ENCODE measurements around the gene RPUSD4.
A peak's percentile ranks its signal among the peaks of the same experiment; 100 is the strongest.

The RPUSD4 gene

DNA sequence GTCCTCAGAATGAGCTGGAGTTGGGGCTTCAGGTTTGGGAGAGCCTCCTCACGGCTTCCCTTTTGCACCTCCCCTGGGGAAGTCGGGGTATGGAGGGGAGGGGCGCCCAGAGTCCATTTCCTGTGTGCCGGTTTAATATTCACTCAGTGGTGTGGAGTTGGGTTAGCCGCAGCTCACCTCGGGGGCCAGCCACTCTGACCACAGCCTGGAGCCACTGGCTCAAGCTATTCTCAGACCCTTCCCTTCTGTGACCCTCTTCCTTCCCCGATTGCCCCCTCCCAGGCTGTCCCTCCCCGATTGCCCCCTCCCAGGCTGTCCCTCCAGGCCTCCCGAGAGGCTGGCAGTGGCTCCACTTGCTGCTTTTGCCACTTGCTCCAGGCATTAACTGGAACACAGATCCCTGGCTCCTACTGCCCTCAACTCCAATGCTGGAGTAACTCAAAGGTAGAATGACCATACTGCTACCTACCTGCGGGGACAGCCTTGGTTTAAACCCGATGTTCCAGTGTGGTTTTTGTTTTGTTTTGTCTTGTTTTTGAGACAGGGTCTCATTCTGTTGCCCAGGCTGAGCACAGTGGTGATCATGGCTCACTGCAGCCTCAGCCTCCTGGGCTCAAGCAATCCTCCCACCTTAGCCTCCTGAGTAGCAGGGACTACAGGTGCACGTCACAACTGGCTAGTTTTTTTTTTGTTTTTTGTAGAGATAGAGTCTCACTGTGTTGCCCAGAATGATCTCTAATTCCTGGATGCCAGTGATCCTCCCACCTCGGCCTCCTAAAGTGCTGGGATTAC is 29.3 kb downstream of the RPUSD4 start:
- DNase-seq (ENCODE audit: low read depth): no peak

DNA sequence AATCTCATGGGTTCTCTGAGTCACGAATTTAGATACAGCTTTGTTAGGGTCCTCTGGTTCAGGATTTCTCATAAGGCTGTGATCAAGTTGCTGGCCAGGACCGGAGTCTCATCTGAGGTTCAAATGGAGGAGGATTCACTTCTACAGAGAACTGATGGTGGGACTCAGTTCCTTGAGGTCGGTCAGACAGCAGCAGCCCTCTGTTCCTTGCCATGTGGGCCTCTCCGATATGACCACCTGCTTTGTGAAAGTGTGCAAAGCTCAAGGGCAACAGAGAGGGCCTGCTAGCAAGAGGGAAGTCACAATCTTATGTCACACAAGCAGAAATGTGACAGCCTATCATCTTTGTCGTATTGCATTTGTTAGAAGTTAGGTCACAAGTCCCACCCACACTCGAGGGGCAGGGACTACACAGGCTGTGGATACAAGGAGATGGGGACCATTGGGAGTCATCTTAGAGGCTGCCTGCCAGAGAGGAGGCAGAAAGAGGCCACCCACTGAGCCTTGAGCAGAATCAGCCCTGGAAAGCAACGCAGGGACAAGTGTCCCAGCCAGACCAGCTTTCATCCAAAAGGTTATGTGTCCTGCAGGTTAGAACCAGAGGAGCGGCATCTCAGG is 34.5 kb downstream of the RPUSD4 start:
- no peak for DNase-seq (ENCODE audit: low read depth)

DNA sequence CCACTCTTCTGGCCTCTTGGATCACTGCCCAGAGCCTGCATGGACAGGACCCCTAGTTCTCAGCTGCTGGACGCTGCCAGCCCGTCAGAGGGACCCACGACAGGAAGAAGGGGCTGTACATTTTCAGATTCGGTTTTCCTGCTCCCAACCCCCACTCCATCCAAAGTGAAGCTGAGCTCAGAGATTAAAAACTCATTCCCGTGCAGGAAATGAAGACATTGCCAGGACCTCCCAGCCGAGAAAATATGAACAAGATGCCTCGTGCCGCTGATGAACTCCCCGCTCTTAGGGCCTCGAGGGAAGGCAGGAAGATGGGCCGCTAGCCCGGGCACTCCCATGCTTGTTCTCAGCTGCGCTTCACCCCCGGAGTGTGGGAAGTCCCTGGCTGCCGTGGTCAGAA is 36.1 kb downstream of the RPUSD4 start:
- no peak for DNase-seq (ENCODE audit: low read depth)

DNA sequence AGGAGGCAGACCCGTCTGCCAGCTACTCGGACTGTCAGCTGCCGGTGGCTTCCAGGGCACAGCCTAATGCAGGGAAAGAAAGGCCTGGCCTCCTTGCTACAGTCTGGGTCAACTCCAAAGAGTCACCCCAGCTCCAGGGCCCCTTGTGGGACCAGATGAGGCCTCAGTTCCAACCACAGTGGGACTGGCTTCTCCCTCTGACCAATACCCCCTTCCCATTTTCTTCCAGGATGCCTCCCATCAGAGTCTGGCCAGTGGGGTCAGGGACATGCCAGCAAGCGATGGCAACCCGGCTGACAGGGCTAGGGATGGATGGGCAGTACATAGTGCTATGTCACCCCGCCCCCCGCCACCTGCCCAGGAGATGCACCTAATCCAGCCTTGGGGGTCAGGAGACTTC is 36.6 kb downstream of the RPUSD4 start:
- DNase-seq (ENCODE audit: low read depth): no peak

DNA sequence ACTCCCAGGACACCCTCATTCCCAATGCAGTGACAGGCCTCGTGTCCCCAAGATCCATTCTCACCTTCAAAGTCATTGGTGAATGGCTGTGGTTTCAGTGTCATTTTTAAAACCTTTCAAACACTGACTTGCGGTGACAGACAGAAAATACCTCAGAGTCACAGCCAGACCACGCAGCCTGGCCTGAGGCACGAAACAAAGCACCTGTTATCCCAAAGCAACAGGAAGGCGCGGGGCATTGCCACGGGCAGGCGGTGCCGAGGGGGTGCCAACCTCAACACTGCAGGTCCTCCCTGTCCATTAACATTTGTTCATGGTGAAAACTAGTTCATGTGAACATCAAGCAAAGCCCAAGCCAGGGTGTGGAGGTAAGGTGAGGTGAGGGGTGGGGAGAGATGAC is 38.2 kb downstream of the RPUSD4 start:
- DNase-seq (ENCODE audit: low read depth): no peak

DNA sequence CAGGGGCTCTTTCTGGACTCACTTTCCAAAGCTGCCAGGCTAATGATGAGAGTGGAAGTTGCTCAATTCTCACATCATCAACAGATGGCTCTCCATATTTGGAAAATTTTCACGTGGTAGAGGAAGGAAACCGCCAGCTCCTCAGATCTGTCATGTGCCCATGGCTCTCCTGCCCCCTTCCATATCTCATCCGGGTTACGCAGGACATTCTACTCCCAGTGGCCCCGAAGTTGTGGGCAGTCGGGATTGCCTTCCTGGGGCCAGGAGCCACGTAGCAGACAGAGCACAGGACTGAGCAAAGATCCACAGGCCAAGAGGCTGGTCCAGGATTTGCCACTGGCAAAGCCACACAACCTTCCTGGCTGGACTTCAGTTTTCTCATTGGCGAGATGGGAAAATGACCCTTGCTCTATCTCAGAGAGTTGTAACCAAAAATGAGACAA is 38.8 kb downstream of the RPUSD4 start:
- no peak for DNase-seq (ENCODE audit: low read depth)

DNA sequence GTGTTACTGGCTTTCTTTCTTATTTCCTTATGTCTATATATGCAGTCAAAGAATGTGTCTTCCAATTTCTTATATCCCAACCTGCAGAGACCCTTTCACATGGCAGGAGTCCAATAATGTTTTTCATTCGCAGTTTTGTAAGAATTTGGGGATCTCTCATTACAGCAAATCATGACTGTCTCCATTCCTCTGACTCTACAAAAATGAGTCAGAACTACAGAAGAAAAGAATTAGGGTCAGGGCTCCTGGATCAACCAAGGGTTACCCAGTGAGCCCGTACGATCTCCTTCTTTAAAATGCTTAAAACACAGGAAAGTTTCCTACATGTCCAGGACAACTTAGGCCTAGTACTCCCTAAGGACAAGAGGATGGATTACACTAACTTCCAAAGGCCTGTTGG is 42.2 kb downstream of the RPUSD4 start:
- no peak for DNase-seq (ENCODE audit: low read depth)

DNA sequence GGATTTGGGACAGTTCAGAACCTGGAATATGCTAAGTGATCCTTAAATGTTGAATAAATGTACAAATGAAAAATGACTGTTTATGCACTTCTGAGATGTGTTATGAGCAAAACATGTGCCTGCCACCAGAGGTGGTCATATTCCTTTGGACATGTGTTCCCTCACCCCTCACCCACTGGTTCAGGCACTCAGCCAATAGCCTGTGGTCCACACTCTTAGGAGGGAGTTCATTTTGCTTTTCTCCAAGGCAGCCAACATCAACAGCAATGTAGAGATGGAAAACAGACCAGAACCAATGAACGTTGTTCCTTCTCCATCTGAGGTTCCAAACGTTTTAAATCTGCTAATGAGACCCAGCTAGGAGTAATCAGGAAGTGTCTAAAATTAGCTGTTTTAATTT is 44.0 kb downstream of the RPUSD4 start:
- no peak for DNase-seq (ENCODE audit: low read depth)

DNA sequence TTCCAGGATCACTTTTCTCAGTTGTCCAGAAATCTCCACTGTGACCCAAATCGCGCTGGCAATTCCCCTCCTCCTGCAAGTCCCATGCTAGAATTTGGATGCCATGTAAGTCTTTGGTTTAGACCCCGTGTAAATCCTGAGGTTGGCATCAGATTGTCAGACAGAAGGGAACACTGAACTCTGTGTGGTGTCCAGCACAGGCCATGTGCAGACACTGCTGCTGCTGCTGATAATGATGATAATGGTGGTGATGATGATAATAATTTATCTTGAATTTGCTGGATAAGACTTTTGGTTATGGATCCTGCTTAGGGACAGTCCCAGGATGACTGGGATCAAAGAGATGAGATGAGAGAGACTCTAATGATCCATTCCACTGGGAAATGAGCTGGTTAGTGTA is 45.0 kb downstream of the RPUSD4 start:
- DNase-seq (ENCODE audit: low read depth): no peak

DNA sequence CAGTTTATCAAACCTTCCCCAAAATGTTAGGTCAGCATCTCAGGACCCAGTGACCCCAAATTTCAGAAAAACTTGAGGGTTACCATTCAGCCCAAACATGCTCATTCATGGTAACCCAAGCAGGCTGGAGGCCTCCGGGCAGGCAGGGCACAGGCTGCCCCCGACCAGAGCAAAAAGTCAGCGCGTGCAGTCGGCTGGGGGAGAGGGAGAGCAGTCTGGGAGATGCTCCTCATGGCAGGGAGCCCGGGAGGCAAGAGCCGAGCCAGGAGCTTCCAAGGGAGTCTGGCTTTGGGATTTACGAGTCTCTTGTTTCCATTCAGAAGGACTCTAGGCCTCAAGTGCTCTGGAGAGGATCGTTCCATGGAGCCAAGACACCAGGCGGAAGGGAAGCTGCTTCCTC is 45.7 kb downstream of the RPUSD4 start:
- no peak for DNase-seq (ENCODE audit: low read depth)

DNA sequence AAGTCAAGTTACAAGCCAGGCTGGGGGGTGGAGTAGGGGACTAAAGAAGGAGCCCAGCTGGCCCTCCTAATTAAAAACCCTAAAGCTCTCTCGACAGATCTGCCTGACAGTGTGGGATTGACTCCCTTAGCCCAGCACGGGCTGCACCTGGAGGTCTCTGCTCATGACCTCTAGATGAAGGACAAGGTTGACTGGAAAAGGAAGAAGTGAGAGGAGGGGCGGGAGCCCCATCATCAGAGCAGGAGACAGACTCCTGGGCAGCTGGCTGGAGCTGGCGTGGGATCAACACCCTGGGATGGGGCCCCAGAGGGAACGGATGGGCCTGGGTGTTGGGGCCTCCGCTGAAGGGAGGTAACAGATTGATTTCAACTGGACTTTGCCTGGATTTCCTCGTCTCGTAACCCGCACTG is 46.1 kb downstream of the RPUSD4 start:
- no peak for DNase-seq (ENCODE audit: low read depth)

DNA sequence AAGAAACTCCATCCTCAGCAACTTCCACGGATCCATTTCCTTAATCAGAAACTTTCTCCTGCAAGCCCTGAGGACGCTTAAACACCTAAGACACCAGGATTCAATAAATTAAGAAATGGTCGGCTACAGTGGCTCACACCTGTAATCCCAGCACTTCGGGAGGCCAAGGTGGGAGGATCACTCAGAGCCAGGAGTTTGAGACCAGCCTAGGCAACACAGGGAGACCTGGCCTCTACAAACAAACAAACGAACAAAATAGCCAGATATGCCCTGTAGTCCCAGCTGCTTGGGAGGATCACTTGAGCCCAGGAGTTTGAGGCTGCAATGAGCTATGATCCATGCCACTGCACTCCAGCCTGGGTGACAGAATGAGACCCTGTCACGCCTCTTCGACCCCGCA is 46.7 kb downstream of the RPUSD4 start:
- no peak for DNase-seq (ENCODE audit: low read depth)

DNA sequence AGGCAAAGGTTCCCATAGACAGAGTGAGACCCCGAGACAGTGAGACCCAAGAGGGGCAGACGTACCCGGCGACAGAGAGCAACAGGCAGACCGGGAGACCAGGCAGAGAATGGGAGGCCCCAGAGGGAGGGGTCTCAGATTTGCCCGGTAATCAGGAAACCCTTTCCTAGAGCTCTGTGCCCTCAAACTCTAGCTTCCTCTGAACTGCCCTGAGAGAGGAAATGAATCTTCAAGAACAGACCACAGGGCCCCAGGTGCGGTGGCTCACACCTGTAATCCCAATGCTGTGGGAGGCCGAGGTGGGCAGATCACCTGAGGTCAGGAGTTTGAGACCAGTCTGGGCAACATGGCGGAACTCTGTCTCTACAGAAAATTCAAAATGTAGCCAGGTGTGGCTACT is 47.7 kb downstream of the RPUSD4 start:
- DNase-seq (ENCODE audit: low read depth): no peak

DNA sequence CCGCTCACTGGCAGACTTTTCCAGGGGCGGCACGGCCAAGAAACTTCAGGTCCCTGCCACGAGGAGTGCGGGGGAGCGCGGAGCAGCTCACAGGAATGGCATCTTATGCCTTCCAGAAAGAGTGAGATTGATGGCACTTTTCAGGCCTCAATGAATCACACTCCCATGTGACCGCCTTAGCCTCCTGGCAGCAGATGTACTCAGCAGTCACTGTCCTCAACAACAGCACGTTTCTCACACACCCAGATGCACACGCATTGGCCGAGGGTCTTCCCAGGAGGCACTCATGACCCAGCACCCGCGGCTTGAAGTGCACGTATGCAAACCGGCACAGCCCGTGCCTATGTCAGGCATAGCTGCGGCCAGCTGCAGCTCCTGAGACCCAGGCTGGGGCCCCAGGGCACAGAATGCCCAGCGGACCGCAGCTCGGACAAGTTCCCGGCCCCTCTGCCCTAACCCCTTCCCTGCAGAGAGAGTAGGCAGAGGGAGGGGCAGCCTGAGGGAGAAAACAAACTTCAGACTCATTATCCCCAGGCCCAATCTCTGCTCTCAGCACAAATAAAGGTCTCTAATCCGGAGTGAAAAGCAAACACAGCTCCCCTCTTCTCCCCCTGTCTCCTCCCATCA is 48.3 kb downstream of the RPUSD4 start:
- DNase-seq (ENCODE audit: low read depth): peak; percentile 11

DNA sequence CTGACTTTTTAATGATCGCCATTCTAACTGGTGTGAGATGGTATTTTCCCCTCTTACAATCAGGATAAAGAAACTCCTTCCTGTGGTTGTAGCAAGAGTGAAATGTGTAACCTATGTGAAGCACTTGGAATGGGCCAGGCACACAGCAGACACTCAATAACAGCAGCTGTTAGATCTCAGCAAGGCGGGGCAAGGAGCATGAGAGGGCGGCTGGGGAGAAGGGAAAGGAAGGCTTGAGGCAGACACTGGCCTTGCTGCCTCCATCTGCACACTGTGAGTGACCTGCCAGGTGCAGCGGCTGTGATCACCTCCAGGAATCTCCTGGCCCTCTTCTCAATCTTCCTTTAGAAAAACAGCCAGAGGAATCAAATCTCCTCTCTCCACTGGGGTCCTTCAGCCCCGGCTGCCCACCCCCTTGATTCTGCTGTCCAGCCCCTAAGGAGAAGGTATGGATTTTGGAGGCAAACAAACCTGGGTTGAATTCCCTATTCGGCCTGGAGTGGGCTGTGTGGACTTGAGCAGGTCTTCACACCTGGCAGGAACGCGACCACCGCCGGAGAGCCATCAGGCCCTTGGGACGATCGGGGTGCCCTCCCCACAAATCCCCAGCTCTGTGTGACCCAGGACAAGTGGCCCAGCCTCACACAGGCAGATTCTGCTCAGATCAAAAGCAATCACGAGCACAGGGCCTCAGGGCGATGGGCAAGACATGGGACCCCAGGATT is 49.0 kb downstream of the RPUSD4 start:
- no peak for DNase-seq (ENCODE audit: low read depth)

DNA sequence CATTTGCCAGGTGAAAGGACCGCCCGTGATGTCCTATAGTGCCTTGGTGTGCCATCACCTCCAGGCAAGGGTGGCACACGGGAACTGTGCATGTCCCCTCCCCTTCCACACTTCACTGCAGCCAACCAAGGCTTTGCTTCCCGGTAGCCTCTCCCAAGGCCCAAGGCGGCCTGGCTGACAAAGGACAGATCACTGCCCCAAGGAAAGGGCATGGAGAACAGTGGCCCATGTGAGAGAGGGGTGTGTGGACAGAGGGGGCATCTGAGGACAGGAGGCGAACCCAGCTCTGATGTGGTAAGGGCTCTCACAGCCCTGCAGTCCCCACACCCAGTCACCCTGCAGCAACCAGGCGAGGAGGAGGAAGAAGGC is 50.4 kb downstream of the RPUSD4 start:
- no peak for DNase-seq (ENCODE audit: low read depth)

DNA sequence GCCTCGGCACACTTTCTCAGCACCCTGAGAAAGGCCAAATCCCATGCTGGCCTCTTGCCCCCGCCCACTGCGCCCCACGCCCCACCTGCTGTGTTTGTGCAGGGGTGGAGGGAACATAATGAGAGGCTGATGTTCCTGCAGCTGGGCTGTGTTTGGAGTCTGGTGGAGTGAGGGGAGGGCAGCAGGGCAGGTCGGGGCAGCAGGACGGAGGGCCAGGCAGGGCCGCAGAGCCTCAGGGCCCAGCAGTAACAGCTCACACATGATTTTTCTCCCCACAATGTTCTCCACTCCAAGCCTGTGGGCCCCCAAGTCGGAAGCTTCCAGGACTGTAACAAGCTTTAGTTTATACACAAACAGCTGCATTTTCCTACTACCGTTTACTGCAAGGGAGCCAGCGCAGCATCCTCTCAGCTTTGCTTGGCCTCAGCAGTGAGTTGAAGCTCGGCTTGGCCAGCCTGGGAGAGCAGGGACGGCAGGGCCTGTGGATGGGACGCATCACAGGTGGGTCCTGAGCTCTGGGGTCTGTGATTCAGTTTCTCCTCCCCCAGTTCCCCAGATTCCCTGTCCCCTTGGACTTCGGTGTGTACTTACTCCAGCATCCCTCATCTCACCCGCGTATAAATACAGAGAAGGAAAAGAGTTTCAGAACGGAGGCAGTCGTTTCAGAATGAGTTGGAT is 51.0 kb downstream of the RPUSD4 start:
- DNase-seq (ENCODE audit: low read depth): no peak

DNA sequence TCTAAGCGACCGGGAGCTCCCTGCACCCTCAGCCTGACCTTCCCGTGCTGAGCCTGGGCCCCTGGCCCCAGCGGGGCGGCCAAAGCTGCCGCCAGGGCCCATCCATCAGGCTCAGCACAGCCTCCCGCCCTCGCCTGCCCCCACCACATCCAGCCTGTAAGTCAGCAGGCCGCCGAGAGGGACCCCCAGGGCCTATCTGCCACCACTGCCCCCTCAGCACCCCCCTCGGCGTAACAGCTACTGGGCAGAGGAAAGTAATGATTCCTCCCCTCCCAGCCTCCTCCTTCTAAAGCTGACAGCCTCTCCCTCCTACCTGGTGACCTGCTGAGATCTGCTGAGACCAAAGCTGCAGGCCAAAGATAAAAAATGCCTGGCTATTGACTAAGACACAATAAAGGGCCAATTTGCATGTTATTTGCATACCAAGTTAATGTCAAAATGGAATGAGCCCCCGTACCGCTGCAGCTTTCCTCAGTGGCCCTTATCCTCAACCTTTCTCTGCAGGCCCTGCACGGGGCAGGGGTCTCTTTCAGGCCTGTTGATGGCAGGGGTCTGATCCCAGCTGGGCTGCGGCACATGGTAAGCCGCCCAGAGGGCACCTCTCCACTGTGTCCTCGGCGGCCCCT is 51.6 kb downstream of the RPUSD4 start:
- DNase-seq (ENCODE audit: low read depth): no peak

DNA sequence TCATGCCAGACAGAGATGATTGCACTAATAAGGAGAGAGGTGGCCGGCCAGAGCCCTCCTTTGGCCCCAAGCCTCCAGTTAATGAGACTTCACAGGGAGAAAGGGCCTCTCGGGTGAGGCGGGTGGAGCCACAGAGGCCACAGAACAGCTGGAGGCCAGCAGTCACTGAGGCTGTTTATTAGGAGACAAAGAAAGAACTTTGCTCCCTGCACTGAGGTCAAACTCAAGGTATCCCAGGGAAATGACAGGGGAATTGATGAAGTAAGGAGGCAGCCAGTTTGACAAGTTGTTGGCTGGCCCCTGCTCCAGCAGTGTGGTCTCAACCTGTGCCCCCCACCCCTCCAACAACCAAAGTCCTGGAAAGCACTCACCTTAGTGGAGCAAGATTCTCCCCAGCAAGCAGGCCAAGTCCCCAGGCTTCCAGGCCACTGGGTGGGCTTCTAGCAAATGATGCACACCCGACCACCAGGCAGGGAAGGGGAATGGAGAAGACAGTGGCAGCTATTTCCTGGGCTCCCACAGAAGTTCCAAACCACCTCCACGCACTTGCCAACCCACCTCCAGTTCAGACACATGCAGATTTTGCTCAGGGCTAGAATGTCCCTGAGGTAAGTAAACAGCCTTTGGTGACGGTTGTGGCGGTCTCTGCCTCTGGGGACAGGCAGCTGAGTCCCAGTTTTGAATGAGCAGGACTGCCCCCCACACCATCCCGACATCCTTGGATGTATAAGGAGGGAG is 53.2 kb downstream of the RPUSD4 start:
- no peak for DNase-seq (ENCODE audit: low read depth)

DNA sequence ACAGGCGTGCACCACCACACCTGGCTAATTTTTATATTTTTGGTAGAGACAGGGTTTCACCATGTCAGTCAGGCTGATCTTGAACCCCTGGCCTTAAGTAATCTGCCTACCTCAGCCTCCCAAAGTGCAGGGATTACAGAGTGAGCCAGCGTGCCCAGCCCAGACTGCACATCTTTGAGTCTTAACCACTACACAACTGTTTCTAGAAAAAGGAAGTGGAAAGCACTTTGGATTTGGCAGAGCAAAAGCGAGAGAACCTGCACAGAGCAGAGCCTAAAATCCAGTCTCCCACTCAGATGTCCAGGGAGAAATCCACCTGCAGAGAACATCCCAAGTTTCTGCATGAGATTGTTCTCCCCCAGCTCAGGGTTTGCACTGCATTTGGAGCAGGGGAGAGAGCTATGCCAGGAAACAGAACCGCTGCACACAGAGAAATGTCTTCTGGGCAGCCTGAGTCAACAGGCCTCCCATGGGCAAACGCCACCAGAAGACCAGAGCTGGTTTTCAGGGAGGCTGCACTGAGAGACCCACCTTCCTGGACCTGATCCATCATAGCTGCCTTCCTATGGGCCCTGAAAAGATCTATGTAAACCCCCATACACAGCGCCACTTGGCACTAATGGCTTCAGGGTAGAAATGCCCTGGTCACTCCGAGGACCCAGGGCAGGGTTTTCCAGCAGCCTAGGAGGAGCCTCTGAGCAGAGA is 54.0 kb downstream of the RPUSD4 start:
- DNase-seq (ENCODE audit: low read depth): no peak
